Osteocyte (in vitro differentiated cells): ENCODE data around the gene ZBTB5. TPM values are rescaled to one million over a fixed set of nuclear protein-coding genes. Genes with fewer than 3 reads are reported as not detected.
"Not testable (repeated sequence)": the region's sequence is repeated elsewhere in the genome, so short reads cannot be mapped to it uniquely, and the experiment has no call there.

Experiments
- DNase-seq: peaks from one replicate; pipeline ENCODE4 v3.0.0; 2021; ENCODE audit warnings: mixed read lengths; ENCODE audit not compliant: unreplicated experiment; ENCODE audit errors: extremely low spot score
- H3K27ac Mint-ChIP-seq: one replicate; pipeline ENCODE4 v1.8.0; 2021; ENCODE audit warnings: mild to moderate bottlenecking, mixed read lengths; ENCODE audit not compliant: unreplicated experiment
- H3K27me3 Mint-ChIP-seq: one replicate; pipeline ENCODE4 v1.8.0; 2021; ENCODE audit warnings: mixed read lengths; ENCODE audit not compliant: unreplicated experiment
- H3K36me3 Mint-ChIP-seq: one replicate; pipeline ENCODE4 v1.8.0; 2021; ENCODE audit warnings: mixed read lengths; ENCODE audit not compliant: unreplicated experiment
- H3K4me1 Mint-ChIP-seq: one replicate; pipeline ENCODE4 v1.8.0; 2021; ENCODE audit warnings: mixed read lengths; ENCODE audit not compliant: unreplicated experiment
- H3K4me3 Mint-ChIP-seq: one replicate; pipeline ENCODE4 v1.8.0; 2021; ENCODE audit warnings: mild to moderate bottlenecking, moderate library complexity, mixed read lengths; ENCODE audit not compliant: unreplicated experiment
- H3K9me3 Mint-ChIP-seq: one replicate; pipeline ENCODE4 v1.8.0; 2021; ENCODE audit warnings: mixed read lengths; ENCODE audit not compliant: unreplicated experiment
- long read RNA-seq: library from polyadenylated mRNA; unstranded; transcript quantifications from one replicate; pipeline ENCODE4 v2.0.0, GENCODE V29; 2021
- total RNA-seq: library from RNA; stranded (reverse); gene quantifications from 2 replicates; pipeline ENCODE4 v1.2.1, GENCODE V29; 2021
- TF ChIP-seq, protein P1 (sequence below): fragments of 200-600 bp; sonication (generic); IDR thresholded peaks from 2 replicates; pipeline ENCODE4 v1.5.0; 2021; ENCODE audit warnings: antibody characterized with exemption, mild to moderate bottlenecking, moderate library complexity

Gene ZBTB5, protein sequence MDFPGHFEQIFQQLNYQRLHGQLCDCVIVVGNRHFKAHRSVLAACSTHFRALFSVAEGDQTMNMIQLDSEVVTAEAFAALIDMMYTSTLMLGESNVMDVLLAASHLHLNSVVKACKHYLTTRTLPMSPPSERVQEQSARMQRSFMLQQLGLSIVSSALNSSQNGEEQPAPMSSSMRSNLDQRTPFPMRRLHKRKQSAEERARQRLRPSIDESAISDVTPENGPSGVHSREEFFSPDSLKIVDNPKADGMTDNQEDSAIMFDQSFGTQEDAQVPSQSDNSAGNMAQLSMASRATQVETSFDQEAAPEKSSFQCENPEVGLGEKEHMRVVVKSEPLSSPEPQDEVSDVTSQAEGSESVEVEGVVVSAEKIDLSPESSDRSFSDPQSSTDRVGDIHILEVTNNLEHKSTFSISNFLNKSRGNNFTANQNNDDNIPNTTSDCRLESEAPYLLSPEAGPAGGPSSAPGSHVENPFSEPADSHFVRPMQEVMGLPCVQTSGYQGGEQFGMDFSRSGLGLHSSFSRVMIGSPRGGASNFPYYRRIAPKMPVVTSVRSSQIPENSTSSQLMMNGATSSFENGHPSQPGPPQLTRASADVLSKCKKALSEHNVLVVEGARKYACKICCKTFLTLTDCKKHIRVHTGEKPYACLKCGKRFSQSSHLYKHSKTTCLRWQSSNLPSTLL
- total RNA-seq: 16.3 and 17.6 TPM in 2 replicates
- long read RNA-seq, partial matches to known transcripts: 0 of 12 reads
- long read RNA-seq, other reads (novel, unspliced or antisense): 12 of 12 reads

DNA sequence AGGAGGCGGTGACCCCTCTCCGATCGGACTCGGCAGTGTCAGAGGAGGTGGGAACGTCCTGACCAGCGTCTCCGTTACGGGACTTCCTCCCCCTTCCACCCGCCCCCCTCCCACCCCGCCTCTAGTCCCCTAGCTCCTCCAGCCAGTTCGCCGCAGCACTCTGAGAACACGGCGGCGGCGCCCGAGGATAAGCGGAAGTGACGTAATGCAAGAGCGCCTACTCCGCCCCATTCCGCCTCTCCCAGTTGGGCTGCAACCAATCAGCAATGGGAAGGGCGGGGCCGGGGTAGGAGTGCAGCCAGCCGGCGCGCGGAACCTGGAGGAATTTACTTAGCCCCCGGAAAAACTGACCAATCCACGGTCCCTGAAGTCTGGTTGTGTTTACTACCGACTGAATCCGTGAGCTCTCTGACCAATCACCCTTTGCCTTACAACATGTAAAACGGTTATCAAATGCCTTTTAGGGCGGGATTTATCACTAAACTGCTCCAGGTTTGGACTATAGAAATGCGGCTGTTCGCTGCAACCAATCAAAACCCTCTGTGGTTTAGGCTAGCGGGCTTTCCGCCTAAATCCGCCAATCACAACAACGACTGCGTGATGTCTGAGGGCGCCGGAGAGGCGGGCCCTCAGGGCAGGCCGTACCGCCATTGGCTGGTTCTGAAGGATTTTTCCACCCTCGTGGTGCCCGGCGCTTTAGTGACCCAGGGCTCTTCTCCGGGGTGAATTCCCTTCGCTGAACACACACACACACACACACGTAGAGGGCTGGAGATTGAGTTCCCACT lies at the start of gene ZBTB5:
ZBTB5 (minus strand) TSS at position 202 of the 788 bp plus-strand sequence. CDS start 22,899 bp downstream, outside the sequence.
- H3K4me1 Mint-ChIP-seq: peaks cover 38% of the 10 kb centered on the region
- TF ChIP-seq, protein P1, sequence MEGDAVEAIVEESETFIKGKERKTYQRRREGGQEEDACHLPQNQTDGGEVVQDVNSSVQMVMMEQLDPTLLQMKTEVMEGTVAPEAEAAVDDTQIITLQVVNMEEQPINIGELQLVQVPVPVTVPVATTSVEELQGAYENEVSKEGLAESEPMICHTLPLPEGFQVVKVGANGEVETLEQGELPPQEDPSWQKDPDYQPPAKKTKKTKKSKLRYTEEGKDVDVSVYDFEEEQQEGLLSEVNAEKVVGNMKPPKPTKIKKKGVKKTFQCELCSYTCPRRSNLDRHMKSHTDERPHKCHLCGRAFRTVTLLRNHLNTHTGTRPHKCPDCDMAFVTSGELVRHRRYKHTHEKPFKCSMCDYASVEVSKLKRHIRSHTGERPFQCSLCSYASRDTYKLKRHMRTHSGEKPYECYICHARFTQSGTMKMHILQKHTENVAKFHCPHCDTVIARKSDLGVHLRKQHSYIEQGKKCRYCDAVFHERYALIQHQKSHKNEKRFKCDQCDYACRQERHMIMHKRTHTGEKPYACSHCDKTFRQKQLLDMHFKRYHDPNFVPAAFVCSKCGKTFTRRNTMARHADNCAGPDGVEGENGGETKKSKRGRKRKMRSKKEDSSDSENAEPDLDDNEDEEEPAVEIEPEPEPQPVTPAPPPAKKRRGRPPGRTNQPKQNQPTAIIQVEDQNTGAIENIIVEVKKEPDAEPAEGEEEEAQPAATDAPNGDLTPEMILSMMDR: no peak
- no peaks in the 10 kb centered on the region for H3K9me3 Mint-ChIP-seq
- peak; percentile 100 for DNase-seq
- H3K36me3 Mint-ChIP-seq: peaks cover 7% of the 10 kb centered on the region
- H3K4me3 Mint-ChIP-seq: peak within 1 kb of the TSS; percentile 90
- H3K27ac Mint-ChIP-seq: peak within 1 kb of the TSS; percentile 98
- no peaks in the 10 kb centered on the region for H3K27me3 Mint-ChIP-seq

DNA sequence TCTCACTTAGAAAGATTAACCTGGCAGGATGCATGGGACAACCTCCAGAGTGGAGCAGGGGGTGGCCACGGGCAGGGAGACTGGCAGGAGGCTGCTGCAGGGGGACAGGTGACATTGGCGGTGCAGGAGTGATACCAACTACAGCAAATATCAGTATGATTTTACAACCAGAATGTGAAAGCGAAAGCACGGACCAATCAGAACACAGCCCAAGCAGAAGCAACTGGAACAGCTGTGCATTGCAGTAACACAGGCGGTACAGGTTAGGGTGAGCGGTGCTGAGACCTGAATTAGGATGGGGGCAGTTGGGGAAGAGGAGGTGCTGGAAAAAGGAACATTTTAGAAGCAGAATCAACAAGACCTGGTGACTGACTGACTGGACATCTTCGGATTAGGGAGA lies 49.7 kb upstream of the ZBTB5 start:
- TF ChIP-seq, protein P1: no peak
- Mint-ChIP-seq H3K27me3 (no peaks in the 10 kb centered on the region), H3K27ac (no peak overlapping the region), H3K36me3 (peaks cover 32% of the 10 kb centered on the region), H3K4me3 (no peak overlapping the region), H3K9me3 (no peaks in the 10 kb centered on the region), H3K4me1 (no peaks in the 10 kb centered on the region)
- DNase-seq: no peak

DNA sequence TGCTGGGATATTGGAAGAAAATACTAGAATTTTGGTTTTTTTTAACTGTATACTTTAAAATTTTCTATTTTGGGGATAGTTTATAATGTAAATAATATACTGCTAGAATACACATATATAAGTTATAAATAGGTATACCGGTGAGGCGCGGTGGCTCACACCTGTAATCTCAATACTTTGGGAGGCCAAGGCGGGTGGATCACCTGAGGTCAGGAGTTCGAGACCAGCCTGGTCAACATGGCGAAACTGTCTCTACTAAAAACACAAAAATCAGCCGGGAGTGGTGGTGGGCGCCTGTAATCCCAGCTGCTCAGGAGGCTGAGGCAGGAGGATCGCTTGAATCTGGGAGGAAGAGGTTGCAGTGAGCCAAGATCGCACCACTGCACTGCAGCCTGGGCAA lies 49.2 kb upstream of the ZBTB5 start:
- not testable (repeated sequence) for H3K27me3 Mint-ChIP-seq, H3K4me3 Mint-ChIP-seq
- H3K36me3 Mint-ChIP-seq: peaks cover 29% of the 10 kb centered on the region

DNA sequence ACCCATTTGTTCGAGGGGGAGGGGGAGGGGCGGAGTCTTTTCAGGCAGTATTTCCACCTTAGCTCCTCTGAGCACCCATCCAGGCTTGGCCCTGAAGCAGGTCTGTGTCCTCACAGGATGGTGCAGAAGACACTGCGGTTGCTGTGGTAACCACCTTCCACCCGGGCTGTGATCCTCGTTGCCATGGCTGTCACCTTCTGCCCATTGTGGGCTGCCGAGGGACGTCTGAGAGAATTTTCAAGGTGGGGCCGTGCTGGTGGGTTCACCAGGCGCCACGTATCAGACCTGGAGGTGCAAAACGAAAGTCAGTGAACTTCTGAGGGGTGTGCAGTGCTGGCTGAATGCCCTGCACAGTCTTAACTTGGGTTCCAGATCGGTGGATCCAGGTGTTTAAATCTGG lies 47.2 kb upstream of the ZBTB5 start:
- Mint-ChIP-seq H3K27me3 (no peaks in the 10 kb centered on the region), H3K4me1 (no peaks in the 10 kb centered on the region), H3K36me3 (peaks cover 23% of the 10 kb centered on the region), H3K27ac (no peak overlapping the region), H3K9me3 (no peaks in the 10 kb centered on the region), H3K4me3 (no peak overlapping the region)
- DNase-seq: no peak
- TF ChIP-seq, protein P1: no peak

More for the DNA sequence above, 49.2 kb upstream of the ZBTB5 start:
- H3K9me3 Mint-ChIP-seq, H3K27ac Mint-ChIP-seq, H3K4me1 Mint-ChIP-seq, DNase-seq: not testable (repeated sequence)
